GM12891 (cell line): ENCODE results near the gene DLGAP4.

Source experiments
- PAX5 ChIP-seq: IDR thresholded peaks from 2 replicates; pipeline ENCODE4 v1.6.1; 2011; ENCODE audit warnings: low read length, moderate library complexity, mild to moderate bottlenecking; ENCODE audit not compliant: insufficient read depth, severe bottlenecking
- POLR2A ChIP-seq: IDR thresholded peaks from 2 replicates; pipeline ENCODE4 v1.6.1; 2011; ENCODE audit warnings: low read depth, low read length, control low read depth
- POLR2AphosphoS5 ChIP-seq: IDR thresholded peaks from 2 replicates; pipeline ENCODE4 v1.6.1; 2011; ENCODE audit warnings: low read depth, low read length, control low read depth
- POU2F2 ChIP-seq: IDR thresholded peaks from 2 replicates; pipeline ENCODE4 v1.6.1; 2011; ENCODE audit warnings: low read depth, mild to moderate bottlenecking, control low read depth, low read length, moderate library complexity
- SPI1 ChIP-seq: IDR thresholded peaks from 2 replicates; pipeline ENCODE4 v1.6.1; 2011; ENCODE audit warnings: low read depth, low read length, control low read depth
- TAF1 ChIP-seq: IDR thresholded peaks from 2 replicates; pipeline ENCODE4 v1.6.1; 2011; ENCODE audit warnings: low read depth, low read length, control low read depth

DNA sequence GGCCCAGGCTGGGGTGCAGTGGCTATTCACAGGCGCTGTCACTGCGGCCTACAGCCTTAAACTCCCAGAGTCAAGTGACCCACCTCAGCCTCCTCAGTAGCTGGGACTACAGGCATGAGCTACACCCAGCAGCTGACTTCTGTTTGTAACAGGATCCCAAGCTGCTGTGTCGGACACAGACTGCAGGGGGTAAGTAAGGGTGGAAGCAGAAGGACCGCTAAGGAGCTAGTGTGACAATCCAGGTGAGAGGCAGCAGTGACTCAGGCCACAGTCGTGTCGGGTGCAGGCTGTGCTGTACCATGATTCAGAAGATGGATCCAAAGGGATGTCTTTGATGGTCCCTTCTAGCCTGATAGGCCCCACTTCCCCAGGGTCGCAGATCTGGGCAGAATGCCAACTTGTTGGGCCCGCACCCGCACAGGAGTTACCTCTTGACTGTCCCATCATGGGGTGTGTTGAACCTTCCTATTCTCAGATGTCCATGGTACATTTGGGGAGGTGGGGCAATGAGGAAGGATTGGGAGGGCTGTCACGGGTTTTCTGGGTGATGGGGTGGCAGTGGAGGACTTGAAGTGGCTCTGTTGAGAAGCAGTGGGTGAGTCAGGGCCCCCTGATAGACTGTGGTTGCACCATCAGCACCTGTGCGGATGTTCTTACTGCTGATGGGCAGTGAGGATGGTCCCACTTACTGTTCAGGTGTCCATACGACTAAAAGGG, 44.6 kb upstream of the DLGAP4 start:
- no peak for TF ChIP-seq POLR2A
- no peak for TF ChIP-seq POLR2AphosphoS5
- TF ChIP-seq TAF1 = no peak
- no peak for TF ChIP-seq SPI1
- no peak for TF ChIP-seq PAX5
- TF ChIP-seq POU2F2 = no peak
